Measurements from ENCODE around the gene PLCB1. TPM values are rescaled to one million over a fixed set of nuclear protein-coding genes. Genes with fewer than 3 reads are reported as not detected.
"Not testable (repeated sequence)": the region's sequence is repeated elsewhere in the genome, so short reads cannot be mapped to it uniquely, and the experiment has no call there.

The PLCB1 gene
- total RNA-seq, 1 donor from 2014 or later = 48.3 TPM

DNA sequence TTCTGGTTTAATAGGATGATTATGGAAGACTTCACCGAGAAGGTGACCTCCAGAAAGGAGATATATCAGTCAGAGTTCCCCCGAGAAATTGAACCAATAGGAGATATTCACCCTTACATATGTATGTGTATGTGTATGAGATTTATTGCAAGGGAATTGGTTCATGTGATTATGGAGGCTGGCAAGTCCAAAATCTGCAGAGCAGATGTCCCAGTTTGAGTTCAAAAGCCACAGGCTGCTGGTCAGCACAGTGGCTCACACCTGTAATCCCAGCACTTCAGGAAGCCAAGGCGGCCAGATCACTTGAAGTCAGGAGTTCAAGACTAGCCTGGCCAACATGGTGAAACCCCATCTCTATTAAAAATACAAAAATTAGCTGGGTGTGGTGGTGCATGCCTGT, 702.2 kb downstream of the PLCB1 start:
- not testable (repeated sequence) for DNase-seq (ENCODE audit: low spot score)

DNA sequence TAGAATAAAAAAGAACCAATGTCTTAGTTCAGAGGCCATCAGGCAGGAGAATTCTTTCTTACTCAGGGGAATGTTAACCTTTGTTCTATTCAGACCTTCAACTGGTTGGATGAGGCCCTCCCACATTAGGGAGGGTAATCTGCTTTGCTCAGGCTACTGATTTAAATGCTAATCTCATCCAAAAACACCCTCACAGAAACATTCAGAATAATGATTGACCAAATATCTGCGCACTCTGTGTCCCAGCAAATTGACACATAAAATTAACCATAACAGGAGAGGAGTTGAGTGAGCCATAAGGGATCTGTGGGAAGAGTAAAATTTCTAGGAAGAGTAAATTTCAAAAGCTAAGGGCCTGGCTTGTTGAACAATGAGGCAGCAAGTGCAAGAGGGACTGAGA, 702.8 kb downstream of the PLCB1 start:
- no peak for DNase-seq (ENCODE audit: low spot score)

DNA sequence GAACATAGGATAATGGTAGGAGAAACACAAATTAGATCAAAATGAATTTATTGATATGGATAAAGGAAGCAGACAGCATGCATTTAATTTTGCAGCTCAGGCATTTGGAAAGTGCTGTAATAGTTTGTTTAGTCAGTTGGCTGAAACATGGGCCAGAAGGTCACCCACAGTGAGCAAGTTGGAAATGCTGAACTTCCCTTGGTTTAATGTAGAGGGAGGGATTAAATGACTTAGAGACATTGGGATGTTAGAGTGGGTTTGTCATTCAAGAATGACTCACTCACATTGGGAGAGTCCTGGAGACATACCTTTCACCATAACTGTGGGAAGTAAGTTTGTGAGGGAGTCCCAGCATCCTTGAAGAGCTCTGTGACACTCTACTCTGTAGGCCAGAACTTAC, 705.3 kb downstream of the PLCB1 start:
- DNase-seq (ENCODE audit: low spot score) = no peak

DNA sequence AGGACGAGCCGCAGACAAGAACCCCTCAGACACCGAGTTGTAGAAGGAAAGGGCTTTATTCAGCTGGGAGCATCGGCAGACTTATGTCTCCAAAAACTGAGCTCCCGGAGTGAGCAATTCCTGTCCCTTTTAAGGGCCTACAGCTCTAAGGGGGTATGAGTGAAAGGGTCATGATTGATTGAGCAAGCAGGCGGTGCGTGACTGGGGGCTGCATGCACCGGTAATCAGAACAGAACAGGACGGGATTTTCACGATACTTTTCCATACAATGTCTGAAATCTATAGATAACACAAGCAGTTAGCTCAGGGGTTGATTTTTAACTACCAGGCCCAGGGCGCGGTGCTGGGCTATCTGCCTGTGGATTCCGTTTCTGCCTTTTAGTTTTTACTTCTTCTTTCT, 710.5 kb downstream of the PLCB1 start:
- no peak for DNase-seq (ENCODE audit: low spot score)

DNA sequence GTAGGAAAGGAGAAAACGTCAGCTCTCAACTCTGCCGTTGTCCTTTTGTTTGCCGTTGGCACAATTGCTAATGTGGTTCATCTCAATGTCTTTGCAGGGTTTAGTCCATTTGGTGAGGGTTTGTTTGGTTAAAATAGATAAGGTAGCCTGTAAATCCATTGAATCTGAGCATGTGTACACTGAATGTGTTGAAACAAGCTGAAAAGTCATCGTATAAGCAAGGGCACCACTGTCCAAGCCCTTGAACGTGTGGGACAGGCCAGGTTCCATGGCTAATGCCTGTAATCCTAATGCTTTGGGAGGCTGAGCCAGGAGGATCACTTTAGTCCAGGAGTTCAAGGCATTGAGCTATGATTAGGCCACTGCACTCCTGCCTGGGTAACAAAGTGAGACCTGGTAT, 712.1 kb downstream of the PLCB1 start:
- DNase-seq (ENCODE audit: low spot score) = no peak

DNA sequence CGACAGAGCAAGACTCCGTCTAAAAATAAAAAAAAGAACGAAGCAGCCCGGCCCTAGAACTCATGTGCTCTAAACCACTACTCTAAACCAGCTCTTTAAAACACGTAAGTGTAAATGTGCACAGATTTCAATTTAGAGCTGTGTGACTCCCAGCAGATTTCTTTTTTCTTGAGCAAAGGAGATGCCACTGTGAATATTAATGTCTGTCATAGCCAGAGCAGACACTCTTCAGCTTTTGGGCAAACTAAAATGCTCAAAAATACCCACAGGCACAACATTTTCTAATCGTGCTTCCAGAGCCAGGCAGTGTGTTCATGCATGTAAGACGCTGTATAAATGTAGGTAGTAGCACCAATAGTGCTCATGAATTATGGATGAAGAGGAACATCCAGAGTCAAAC, 717.9 kb downstream of the PLCB1 start:
- DNase-seq (ENCODE audit: low spot score) = no peak

DNA sequence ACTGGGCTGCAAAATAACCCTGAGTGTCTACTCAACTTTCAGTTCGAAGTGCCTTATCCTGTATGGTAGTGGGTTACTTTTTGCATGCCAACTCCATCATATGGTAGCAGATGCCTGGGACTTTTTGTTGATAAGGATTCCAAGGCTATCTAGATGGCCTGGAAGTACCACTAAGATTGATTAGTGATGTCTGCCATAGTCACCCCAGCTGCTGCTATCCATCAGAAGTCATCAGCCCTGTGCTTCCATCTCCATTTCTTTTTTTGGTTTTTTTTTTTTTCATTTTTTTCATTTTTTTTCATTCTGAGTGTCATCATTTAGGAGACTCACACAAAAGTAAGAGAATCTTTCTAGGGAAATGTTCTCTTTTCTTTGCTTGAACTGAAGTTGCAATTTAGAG, 719.4 kb downstream of the PLCB1 start:
- no peak for DNase-seq (ENCODE audit: low spot score)

DNA sequence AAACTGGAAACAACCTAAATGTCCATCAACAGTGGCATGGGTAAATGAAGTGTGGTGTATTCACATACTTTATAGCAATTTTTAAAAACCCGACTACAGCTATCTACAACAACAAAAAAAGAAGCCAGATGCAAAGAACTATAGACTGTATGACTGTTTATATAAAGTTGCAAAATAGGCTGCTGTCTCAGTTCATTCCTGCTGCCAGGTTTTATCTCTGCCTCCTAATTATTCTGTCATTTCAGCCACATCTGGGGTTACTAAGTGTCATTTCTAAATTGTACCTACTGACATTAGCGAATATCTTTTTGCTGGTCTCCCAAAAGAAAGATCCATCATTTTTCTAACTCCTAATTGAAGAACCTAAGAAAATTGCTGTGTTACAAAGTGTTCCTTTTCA, 719.9 kb downstream of the PLCB1 start:
- DNase-seq (ENCODE audit: low spot score) = not testable (repeated sequence)

DNA sequence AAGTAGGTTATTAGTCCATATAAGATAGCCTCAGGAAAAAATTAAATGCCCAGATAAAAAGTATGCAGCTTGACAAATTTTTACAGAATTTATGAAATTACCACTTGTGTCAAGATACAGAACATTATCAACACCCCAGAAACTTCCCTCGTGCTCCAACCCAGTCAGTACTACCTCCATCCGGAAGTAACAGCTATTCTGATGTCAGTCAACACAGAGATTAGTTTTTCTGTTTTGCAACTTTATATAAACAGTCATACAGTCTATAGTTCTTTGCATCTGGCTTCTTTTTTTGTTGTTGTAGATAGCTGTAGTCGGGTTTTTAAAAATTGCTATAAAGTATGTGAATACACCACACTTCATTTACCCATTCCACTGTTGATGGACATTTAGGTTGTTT, 721.1 kb downstream of the PLCB1 start:
- DNase-seq (ENCODE audit: low spot score) = not testable (repeated sequence)

DNA sequence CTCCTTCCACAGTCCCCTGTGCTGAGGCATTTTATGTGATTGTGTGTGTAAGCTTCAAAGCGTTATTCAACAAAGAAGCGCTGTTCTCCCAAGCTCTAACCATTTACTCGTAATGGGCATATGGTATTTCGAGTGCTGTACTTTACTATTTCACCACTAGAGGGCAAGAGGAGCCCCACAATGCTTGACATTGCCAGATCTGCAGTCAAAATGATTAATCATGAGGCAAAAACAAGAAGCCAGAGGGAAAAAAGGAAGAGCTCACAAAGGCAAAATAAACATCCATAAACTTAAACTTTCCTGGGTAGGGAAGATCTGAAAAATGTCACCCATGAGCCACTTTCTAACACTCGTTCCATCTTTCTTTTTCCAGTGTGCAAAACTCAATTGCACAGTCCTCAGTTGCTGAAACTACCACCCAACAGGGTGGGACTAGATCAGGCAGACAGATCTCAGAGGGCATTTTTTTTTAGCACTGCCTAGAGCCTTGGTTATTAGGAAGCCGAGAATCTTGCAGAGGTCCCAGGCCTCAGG, 721.8 kb downstream of the PLCB1 start:
- DNase-seq (ENCODE audit: low spot score) = peak; percentile 46

DNA sequence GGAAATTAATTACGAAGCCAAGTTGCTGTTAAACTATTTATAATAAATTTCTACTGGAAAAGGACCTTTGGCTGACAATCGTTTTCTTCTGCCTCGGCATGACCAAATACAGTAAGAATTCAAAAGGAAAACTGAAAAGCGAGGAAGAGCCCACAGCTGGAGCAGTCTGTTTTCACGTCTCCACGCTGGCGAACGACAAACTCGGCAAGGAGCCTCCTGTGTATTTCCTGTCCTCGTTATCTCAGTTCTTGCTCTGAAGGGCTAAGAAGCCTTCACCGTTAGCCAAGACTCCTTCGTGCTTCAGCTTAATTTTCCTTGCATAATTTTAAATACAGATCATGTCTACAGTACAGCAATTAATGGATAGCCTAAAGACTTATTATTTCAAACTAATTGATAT, 722.5 kb downstream of the PLCB1 start:
- DNase-seq (ENCODE audit: low spot score) = peak; percentile 61

DNA sequence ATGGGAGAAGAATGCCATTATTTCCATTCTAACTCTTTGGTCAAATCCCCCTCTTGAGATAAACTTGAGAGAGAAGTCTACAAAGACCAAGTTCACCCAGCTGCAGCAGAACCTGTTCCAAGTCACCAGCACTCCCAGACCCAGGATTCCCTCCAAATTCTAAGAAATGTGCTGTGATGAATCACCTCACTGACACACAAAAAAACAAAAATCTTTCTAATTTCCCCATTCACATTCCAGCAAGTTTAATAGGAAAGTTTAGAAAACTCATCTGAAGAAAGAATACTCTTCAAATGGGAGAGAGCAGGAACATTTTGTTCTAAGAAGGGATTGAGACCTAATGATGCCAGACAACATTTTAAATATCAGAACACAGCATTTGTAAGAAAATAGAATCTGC, 723.2 kb downstream of the PLCB1 start:
- no peak for DNase-seq (ENCODE audit: low spot score)

DNA sequence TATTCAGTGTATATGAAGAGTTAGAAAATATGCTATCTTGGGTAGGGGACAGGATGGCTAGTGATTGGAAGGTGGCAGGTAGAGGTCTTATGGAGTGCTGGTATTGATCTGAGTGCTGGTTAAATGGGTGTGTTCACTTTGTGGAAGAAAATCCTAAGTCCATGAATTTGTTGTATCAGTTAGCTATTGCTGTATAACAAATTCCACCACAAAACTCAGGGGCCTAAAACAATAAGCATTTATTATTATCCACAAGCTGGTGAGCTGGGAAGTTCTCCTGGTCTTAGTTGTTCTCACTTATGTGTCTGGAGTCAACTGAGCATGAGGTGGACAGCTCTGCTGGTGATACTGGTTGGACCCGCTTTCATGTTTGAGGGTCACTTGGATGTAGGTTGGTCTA, 724.6 kb downstream of the PLCB1 start:
- DNase-seq (ENCODE audit: low spot score) = no peak

DNA sequence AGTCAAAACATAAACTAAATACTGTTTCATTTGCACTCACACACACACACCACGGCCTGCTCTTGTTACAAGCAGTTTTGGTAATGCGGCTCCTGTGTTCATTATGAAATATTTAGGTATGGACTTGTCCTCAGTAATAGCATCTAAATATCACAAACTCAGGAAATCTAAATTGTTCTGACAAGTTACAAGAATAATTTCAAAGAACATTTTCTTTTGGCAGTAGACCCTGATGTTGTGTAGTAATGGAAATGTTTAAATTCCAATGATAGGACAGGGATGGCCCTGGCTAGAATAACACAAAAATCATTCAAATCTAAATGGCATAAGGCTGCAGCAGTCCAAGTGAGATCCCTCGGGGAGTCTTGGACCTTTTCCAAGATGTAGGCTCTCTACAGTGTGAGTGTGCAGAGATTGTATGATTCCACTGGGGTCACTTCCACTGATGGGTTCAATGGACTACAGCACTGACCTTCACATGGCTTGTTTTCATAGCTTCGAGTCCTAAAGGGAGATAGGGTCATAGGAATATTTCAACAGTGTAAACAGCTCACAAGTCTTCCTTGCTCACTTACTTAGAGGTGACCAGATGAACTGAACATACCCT, 726.2 kb downstream of the PLCB1 start:
- no peak for DNase-seq (ENCODE audit: low spot score)

DNA sequence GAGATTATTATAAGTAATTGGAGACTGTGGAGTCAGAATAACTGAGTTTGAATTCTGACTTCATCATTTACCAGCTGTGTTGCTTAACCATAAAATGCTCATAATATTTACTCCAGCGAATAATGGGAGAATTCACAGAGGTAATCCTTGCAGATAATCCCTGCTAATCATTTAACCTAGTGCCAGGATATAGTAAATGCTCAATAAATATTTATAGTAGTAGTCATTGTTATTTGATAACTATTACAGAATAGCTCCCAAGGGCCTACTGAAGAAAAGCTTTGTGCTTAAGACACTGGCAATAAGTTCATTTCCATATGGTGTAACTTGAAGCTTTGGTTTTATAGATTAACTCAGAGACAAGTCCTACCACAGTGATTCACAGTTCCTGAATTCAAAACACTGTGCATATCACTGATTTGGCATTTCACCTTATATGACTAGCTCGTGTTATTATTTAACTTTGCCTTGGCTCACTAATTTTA, 728.0 kb downstream of the PLCB1 start:
- DNase-seq (ENCODE audit: low spot score) = no peak

DNA sequence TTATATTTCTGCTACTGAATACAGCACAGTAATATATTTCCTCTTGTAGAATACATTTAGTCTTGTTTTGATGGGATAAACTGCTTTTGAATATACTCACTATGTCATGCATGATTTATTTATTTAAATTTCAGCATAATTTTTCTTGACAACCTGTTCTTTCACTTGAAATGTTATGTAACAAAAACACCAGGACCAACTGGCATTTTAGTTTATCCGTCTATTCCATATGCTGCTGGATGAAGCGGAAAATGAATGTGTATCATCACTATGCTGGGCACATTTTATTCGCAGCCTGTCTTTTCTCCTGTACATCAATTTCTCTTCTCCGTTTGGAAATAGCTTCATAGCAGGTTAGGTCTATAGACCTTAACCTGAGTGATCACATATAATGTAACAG, 730.0 kb downstream of the PLCB1 start:
- no peak for DNase-seq (ENCODE audit: low spot score)

DNA sequence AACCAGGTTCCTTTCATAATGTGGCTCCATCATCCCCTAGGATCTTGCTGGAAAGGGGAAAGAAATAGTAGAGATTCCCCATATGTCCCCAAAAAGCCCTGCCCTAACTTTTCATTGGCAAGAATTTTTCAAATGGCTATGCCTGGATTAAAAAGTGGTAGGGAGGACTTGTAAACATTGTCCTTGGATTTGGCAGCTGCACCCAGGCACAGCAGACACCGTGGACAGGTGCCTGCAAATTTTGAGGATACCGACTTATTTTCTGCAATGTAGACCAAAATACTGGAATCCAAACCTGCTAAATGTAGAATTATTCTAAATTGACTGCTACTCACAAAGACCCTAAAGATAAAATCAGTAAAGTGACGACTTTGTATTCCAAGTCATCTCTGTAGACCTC, 733.6 kb downstream of the PLCB1 start:
- DNase-seq (ENCODE audit: low spot score) = no peak

DNA sequence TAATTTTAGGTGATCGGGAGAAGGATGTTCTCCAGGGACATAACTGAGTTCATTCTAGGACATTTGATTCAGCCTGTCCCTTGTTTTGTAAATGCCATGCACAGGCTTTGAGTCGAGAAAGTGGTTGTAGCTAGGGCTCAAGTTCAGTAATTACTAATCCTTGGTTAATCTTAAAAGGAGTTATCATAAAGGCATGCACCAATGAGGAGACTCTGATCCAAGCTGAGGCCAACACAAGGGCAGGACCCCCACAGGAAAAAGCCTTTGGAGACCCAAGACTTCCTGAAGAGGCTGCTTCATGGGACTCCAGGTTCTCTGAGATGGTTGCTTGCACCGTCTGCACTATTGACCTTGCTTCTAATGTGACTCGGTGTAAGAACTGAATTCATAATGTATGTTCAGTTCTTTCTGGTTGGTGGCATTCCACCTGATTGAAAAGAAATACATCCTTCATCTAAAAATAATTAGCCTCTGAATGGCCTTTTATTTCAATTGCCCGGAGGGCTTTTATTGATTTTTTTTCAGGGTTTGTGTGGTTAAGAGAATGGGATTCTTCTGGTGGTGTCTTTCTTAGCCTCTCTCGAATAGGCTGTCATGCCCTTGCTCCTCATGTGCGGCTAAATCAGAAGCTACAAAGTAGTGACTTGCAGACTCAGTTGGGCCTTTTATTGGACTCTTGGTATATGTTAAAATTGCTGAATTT, 735.1 kb downstream of the PLCB1 start:
- DNase-seq (ENCODE audit: low spot score) = no peak

DNA sequence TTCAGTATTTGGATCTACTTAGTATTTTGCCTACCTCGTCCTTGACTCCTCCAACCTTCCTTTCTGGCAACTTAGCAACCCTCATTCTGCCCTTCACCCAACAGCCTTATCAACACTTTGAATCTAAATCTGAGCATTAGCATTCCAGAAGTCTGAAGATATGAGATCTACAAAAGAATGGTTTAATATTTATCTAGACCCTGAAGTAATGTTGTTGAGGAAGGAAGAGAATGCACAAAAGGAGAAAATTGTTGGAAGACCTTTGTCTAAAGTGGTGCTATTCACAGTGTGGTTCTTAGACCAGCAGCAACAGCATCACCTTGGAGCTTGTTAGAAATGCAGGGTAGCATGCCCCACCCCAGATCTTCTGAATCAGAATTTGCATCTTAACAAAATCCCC, 738.6 kb downstream of the PLCB1 start:
- DNase-seq (ENCODE audit: low spot score) = no peak

DNA sequence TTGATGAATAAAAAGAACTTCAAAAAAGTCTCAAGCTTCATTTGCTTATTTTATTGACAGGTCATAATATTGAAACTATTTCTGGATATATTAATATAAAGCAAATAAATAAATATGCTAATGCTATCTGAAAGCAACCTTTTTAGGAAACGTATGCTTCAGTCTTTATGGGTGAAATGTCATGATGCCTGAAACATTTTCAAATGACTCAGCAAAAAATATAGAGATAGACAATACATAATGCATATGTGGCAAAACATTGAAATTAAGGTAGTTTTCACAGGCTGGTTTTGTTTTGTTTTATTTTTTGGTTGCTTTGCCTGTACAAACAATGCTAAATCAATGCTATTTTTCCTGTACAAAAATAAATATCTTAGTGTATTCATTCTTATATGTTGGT, 742.4 kb downstream of the PLCB1 start:
- DNase-seq (ENCODE audit: low spot score) = no peak

DNA sequence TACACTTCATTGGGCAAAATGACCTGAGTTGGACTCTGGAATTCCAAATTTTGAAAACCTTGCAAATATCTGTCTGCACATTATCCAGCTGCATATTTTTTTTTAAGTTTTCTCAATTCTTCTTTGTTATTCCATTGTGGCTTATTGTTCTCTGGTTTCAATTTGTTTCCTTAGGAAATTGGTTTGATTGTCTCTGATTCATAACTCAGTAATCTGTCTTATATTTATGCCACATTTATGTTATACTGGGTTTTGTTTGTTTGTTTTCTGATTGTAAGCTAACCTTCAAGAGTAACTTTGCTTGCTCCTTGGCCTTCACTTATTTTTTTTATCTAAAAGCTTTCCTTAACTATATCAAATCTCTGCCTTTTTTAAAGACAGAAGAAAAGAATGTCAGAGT, 743.5 kb downstream of the PLCB1 start:
- no peak for DNase-seq (ENCODE audit: low spot score)

DNA sequence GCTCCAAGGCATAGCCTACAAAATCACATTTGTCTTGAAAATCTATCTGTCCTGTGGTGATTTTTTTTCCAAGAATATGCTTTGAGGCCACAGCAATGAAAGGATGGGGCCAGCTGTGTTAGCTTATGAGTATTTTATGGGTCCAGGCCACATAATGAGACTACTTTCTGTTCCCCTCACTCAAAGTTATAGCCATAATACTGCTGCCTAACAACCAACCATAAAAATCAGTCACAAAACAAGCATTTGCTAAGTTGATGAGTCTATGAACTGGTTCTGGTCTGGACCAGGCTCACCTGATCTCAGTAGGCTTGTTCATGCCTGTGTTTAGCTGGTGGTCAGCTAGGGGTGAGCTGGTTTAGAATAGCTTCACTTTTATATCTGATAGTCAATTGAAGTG, 744.3 kb downstream of the PLCB1 start:
- no peak for DNase-seq (ENCODE audit: low spot score)

DNA sequence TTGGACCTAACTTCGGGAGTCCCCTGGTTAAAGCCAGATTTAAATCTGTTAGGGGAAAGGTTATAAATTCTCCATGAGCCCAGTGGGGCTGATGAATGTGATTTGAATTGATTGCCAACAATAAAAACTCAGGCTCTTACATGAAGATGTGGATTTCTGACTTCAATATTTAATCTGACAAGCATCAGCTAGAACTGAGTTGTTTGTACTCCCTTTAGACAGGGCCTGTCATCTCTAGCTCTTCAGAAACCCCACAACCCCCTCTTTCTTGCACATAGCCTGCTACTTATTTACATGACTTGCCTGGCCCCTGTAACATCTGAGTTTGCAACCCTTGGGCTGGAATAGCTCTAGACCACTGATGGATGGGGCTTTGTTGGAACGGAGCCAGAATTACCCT, 745.2 kb downstream of the PLCB1 start:
- no peak for DNase-seq (ENCODE audit: low spot score)

DNA sequence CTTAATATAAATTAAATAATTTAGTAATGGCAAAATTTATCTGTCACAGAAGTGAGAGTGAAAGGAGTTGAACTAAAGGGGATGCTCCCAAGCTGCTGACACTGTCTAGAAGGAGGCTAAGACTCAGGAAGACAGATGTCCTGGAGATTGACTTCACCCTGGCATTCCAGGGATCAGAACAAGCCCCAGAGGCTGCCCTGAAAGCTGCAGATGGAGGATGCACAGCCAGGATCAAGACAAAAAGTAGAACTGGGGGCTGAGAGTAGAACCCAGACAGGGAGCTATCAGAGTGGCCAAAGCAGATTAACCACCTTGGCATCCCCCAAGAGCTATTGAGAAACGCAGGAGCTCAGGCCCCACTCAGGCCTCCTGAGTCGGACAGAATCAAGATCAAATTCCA, 747.6 kb downstream of the PLCB1 start:
- no peak for DNase-seq (ENCODE audit: low spot score)
